Measurements from ENCODE around the gene IL11.

Gene IL11

DNA sequence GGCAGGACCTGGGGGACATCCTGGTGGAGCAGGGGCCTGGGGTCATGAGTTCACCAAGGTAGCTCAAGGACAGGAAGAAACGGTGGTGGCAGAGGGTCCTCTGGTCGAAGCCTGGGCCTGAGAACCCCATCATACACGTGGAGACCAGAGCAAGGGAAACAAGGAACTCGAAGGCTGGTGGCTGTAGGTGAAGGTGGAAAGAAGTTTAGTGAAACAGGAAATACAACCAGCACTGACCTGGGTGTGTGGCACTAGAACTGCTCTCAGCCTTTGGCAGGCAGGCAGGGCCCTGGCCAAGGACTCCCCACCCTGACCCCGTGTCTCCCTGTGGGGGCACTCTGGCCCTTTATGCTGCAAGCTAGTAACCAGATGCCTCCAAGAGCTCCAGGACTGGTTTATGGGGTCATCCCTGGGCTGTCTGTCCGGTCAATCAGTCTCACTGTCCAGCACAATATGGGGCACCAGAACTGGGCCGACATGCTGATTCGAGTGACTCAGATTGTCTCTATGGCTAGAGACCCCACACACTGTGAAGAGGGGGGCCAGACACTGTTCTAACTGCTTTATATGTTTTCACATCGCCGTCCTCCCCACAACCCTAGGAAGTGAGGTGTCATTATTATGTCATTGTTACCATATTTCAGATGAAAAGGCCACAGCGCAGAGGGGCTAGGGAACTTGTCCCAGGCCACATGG, 19.5 kb downstream of the IL11 start:
- Histone ChIP-seq H3K4me1 (no peaks in the 10 kb centered on the region), H3K4me3 (ENCODE audit: low read depth, low read length) (no peak overlapping the region), H3K9me3 (no peaks in the 10 kb centered on the region), H3K27me3 (peaks cover 37% of the 10 kb centered on the region), H3K36me3 (no peaks in the 10 kb centered on the region)
- DNase-seq = no peak
- TF ChIP-seq, protein P1, sequence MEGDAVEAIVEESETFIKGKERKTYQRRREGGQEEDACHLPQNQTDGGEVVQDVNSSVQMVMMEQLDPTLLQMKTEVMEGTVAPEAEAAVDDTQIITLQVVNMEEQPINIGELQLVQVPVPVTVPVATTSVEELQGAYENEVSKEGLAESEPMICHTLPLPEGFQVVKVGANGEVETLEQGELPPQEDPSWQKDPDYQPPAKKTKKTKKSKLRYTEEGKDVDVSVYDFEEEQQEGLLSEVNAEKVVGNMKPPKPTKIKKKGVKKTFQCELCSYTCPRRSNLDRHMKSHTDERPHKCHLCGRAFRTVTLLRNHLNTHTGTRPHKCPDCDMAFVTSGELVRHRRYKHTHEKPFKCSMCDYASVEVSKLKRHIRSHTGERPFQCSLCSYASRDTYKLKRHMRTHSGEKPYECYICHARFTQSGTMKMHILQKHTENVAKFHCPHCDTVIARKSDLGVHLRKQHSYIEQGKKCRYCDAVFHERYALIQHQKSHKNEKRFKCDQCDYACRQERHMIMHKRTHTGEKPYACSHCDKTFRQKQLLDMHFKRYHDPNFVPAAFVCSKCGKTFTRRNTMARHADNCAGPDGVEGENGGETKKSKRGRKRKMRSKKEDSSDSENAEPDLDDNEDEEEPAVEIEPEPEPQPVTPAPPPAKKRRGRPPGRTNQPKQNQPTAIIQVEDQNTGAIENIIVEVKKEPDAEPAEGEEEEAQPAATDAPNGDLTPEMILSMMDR (IDR thresholded peaks at IDR 0.05; ENCODE audit: low read depth, low read length) = no peak

DNA sequence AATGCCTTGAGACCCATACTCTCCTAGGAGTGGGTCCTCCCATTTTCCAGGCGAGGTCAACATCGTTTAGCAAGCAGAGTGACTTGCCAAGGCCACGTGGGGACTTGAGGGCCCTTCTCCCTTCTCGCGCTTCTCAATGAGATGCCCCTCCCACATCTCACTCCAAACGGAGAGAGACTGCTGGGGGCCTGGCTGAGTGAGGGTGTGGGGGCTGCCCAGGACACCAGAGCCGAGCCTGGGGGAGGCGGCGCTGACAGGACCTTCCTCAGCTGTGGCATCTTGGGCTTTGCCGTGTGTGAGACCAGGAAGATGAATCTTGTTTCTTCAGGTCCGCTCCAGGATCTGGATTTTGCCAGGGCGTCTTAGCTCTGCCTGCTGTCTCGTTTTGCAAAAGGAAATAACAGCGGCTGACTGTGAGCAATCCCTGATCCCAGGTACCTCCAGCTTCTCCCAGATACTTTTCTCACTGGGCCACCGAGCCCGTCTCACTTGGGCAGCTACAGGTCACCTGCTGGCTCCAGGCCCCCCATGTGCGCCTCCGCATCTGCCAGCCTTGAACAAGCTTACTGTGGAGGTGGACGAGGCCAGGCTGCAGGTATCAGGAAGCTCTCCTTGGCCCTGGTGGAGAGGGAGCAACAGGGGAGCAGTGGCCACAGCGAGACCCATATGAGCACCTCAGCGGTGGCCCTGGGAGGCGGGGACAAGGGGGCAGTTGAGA, 21.8 kb downstream of the IL11 start:
- no peak for DNase-seq
- TF ChIP-seq, protein P1 (IDR thresholded peaks at IDR 0.05; ENCODE audit: low read depth, low read length) = no peak
- no peaks in the 10 kb centered on the region for H3K9me3 ChIP-seq
- H3K4me3 ChIP-seq (ENCODE audit: low read depth, low read length) = no peak overlapping the region
- H3K27me3 ChIP-seq = peaks cover 23% of the 10 kb centered on the region
- H3K36me3 ChIP-seq = peaks cover 2% of the 10 kb centered on the region; the same call in 1 of the 2 replicates
- peaks cover 4% of the 10 kb centered on the region for H3K4me1 ChIP-seq

DNA sequence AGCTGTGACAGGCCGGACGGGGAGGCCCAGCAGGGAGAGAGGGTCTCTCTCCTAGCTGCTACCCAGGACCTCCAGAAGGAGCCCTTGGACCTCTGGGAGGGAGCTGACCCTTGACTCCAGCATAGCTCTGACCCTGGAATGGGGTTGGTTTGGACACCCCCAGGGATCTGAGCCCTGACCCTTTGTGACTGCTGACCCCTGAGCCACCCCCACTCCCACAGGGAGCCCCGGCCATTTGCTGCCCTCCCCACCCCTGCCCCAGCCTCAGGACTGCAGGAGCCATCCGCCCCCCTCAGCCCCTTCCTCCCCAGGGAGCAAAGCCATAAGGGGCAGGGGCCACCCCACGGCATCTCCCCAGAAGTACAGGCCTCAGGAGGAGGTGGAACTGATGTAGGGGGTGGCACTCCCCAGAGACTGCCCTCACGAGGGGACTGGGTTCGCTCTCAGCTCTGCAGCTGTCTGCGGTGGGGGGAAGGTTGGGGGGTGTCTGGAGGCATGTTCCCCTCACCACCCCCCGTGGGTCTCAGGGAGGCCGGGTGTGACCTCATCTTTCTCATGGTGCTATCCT, 22.7 kb downstream of the IL11 start:
- no peak overlapping the region for H3K4me3 ChIP-seq (ENCODE audit: low read depth, low read length)
- H3K9me3 ChIP-seq = no peaks in the 10 kb centered on the region
- no peak for DNase-seq
- TF ChIP-seq, protein P1 (IDR thresholded peaks at IDR 0.05; ENCODE audit: low read depth, low read length) = no peak
- peaks cover 14% of the 10 kb centered on the region for H3K27me3 ChIP-seq
- peaks cover 4% of the 10 kb centered on the region for H3K4me1 ChIP-seq
- H3K36me3 ChIP-seq = peaks cover 4% of the 10 kb centered on the region; the same call in 1 of the 2 replicates

DNA sequence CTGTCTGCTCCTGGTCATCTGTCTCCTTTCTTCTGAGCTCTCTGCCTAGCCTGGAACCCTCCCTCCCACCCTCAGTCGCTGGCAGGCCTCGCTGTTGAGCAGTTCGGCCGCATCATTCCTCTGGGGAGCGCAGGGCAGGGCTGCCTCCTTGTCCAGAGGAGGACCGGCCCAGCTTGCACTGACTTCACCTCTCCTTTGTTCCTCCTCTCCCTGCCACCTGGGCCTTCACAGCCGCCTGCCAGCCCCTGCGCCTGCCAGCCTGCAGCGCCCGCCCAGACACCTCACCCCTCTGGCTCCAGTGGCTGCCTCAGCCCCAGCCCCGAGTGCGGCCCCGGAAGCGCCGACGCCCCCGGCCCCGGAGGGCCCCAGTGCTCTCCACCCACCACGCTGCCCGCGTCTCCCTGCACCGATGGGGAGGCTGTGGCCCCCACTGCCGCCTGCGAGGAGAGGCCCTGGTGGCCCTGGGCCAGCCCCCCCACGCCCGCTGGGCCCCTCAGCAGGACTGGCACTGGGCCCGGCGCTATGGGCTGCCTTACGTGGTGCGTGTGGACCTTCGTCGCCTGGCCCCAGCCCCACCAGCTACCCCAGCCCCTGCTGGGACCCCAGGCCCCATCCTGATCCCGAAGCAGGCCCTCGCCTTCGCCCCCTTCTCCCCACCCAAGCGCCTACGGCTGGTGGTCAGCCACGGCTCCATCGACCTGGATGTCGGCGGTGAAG, 23.4 kb downstream of the IL11 start:
- Histone ChIP-seq H3K27me3 (peaks cover 7% of the 10 kb centered on the region), H3K36me3 (peaks cover 9% of the 10 kb centered on the region; the same call in 1 of the 2 replicates), H3K4me1 (peaks cover 4% of the 10 kb centered on the region), H3K9me3 (no peaks in the 10 kb centered on the region), H3K4me3 (ENCODE audit: low read depth, low read length) (no peak overlapping the region)
- TF ChIP-seq, protein P1 (IDR thresholded peaks at IDR 0.05; ENCODE audit: low read depth, low read length) = no peak
- no peak for DNase-seq

DNA sequence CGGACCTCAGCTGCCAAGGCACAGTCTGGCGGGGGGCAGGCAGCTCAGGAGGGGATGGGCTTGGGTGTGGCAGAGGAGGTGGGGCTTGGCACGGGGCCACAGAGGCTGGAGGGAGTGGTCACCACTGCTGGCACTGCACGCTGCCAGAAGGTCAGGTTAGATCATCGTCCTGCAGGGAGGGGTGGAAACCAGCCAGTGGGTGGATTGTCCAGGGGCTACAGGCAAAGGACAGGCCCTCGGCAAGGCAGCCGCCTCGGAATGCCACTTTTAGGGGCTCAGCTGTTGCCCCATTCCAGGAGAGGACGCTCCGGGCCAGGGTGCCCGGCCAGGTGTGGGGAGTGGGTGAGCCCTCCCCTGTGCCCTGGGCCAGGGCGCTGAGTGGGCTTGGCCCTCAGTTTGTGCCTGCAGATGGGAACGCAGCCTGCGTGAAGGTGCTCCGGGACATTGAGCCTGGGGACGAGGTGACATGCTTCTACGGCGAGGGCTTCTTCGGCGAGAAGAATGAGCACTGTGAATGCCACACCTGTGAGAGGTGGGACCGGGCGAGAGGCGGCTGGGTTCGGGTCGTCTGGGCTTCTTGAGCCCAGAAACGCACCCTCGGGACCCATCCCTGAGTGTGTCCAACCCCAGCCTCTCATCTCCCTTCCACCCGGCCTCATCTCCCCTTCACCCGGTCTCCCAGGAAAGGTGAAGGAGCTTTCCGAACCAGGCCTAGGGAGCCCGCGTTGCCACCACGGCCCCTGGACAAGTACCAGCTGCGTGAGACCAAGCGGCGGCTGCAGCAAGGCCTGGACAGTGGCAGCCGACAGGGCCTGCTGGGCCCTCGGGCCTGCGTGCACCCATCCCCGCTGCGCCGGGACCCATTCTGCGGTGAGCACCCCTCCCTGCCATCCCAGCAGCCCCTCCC, 24.2 kb downstream of the IL11 start:
- Histone ChIP-seq H3K9me3 (no peaks in the 10 kb centered on the region), H3K27me3 (no peaks in the 10 kb centered on the region), H3K4me3 (ENCODE audit: low read depth, low read length) (no peak overlapping the region), H3K4me1 (peaks cover 4% of the 10 kb centered on the region), H3K36me3 (peaks cover 9% of the 10 kb centered on the region; the same call in 1 of the 2 replicates)
- TF ChIP-seq, protein P1 (IDR thresholded peaks at IDR 0.05; ENCODE audit: low read depth, low read length) = no peak
- DNase-seq = peak; percentile 60
